CD14-positive monocyte (primary cell): ENCODE data around the gene CA11. TPM values are rescaled to one million over a fixed set of nuclear protein-coding genes. Genes with fewer than 3 reads are reported as not detected.

Experiments
- DNase-seq, 3 donors: peaks; one replicate each; pipeline ENCODE4 v3.0.0-alpha.2; 2011 to 2022
- H2AFZ ChIP-seq: 2 replicates; pipeline ENCODE4 v1.6.0; 2012; ENCODE audit warnings: mild to moderate bottlenecking, low read depth, low read length, inconsistent platforms; ENCODE audit not compliant: insufficient read depth, poor library complexity, severe bottlenecking
- H3K27ac ChIP-seq, 2 donors: 1 replicate in 1 of 2; 2 replicates in 1 of 2; pipeline ENCODE4 v1.5.1; 2012 to 2013; ENCODE audit warnings: low read length in 2 of 2, control low read depth in 1 of 2, inconsistent platforms in 1 of 2, low read depth in 1 of 2, mild to moderate bottlenecking in 1 of 2
- H3K27me3 ChIP-seq, 2 donors: one replicate each; pipeline versions ENCODE4 v1.6.0 to v1.6.1; 2011 to 2013; ENCODE audit warnings: low read length in 2 of 2; ENCODE audit not compliant: control insufficient read depth in 2 of 2, insufficient read depth in 2 of 2
- H3K36me3 ChIP-seq, 2 donors: replicated peaks in 1 of 2; 1 replicate in 1 of 2; 2 replicates in 1 of 2; pipeline versions ENCODE4 v1.5.1 to v1.6.1; 2012 to 2013; ENCODE audit warnings: low read length in 2 of 2, control low read depth in 1 of 2, inconsistent platforms in 1 of 2, mild to moderate bottlenecking in 1 of 2; ENCODE audit not compliant: insufficient read depth in 2 of 2, control insufficient read depth in 1 of 2
- H3K4me1 ChIP-seq, 2 donors: 1 replicate in 1 of 2; 2 replicates in 1 of 2; pipeline versions ENCODE4 v1.5.1 to v1.6.1; 2012 to 2013; ENCODE audit warnings: low read length in 2 of 2, control low read depth in 1 of 2, inconsistent platforms in 1 of 2, mild to moderate bottlenecking in 1 of 2, moderate library complexity in 1 of 2; ENCODE audit not compliant: insufficient read depth in 2 of 2, control insufficient read depth in 1 of 2
- H3K4me2 ChIP-seq: replicated peaks from 2 replicates; pipeline ENCODE3; 2012; ENCODE audit warnings: low read length, moderate library complexity, mild to moderate bottlenecking; ENCODE audit not compliant: poor library complexity, severe bottlenecking; ENCODE audit errors: extremely low read depth
- H3K4me3 ChIP-seq, 3 experiments: fragments of 200-600 bp in 1 of 3; sonication (generic) in 1 of 3; replicated peaks in 1 of 3; 1 replicate in 2 of 3; 2 replicates in 1 of 3; pipeline ENCODE4 v1.5.1; 2011 to 2013; ENCODE audit warnings: low read length in 3 of 3, mild to moderate bottlenecking in 3 of 3, control low read depth in 2 of 3, low read depth in 2 of 3, inconsistent platforms in 1 of 3, moderate library complexity in 1 of 3
- H3K79me2 ChIP-seq: 2 replicates; pipeline ENCODE4 v1.6.0; 2012; ENCODE audit warnings: mild to moderate bottlenecking, control low read depth, inconsistent platforms, low read length, moderate library complexity; ENCODE audit not compliant: insufficient read depth
- H3K9ac ChIP-seq: 2 replicates; pipeline ENCODE4 v1.6.0; 2017; ENCODE audit warnings: low read length, mild to moderate bottlenecking; ENCODE audit not compliant: insufficient read depth, poor library complexity, severe bottlenecking
- H3K9me3 ChIP-seq, 2 donors: replicated peaks in 1 of 2; 1 replicate in 1 of 2; 2 replicates in 1 of 2; pipeline versions ENCODE4 v1.5.1 to v1.6.1; 2012 to 2013; ENCODE audit warnings: low read length in 2 of 2, control low read depth in 1 of 2; ENCODE audit not compliant: control insufficient read depth in 1 of 2, insufficient read depth in 1 of 2
- H4K20me1 ChIP-seq: 2 replicates; pipeline ENCODE4 v1.6.0; 2012; ENCODE audit warnings: mild to moderate bottlenecking, low read length, control low read depth, moderate library complexity; ENCODE audit not compliant: insufficient read depth
- H3K27ac Mint-ChIP-seq, 7 donors: one replicate each; pipeline ENCODE4 v1.8.0; 2020; ENCODE audit warnings: mild to moderate bottlenecking in 7 of 7, mixed read lengths in 7 of 7, moderate library complexity in 6 of 7, inconsistent platforms in 2 of 7
- H3K27me3 Mint-ChIP-seq, 3 donors: one replicate each; pipeline ENCODE4 v1.8.0; 2021 to 2022; ENCODE audit warnings: low read depth in 3 of 3, mild to moderate bottlenecking in 3 of 3, mixed read lengths in 3 of 3, moderate library complexity in 3 of 3, inconsistent platforms in 1 of 3
- H3K36me3 Mint-ChIP-seq, 2 donors: one replicate each; pipeline ENCODE4 v1.8.0; 2020; ENCODE audit warnings: mixed read lengths in 2 of 2, inconsistent platforms in 1 of 2, mild to moderate bottlenecking in 1 of 2
- H3K4me1 Mint-ChIP-seq: one replicate; pipeline ENCODE4 v1.8.0; 2020; ENCODE audit warnings: mild to moderate bottlenecking, mixed read lengths
- H3K4me3 Mint-ChIP-seq, 2 donors: one replicate each; pipeline ENCODE4 v1.8.0; 2020; ENCODE audit warnings: mild to moderate bottlenecking in 2 of 2, mixed read lengths in 2 of 2, moderate library complexity in 1 of 2
- H3K9me3 Mint-ChIP-seq, 7 donors: one replicate each; pipeline ENCODE4 v1.8.0; 2020 to 2022; ENCODE audit warnings: mixed read lengths in 7 of 7, mild to moderate bottlenecking in 6 of 7, moderate library complexity in 6 of 7, inconsistent platforms in 2 of 7
- CTCF ChIP-seq: fragments of 200-600 bp; IDR thresholded peaks from one replicate; pipeline ENCODE4 v1.8.0; 2022; ENCODE audit warnings: antibody characterized with exemption, mild to moderate bottlenecking
- WGBS: methylation state at CpG from one replicate; pipeline ENCODE4 v1.1.5; 2013; ENCODE audit warnings: missing lambda C conversion rate; ENCODE audit not compliant: insufficient coverage; 5-methylcytosine and 5-hydroxymethylcytosine counted together
- intact Hi-C, 2 donors: fragments of 100-400 bp; cut with micrococcal nuclease; formaldehyde crosslinking; loops; one replicate each; pipeline versions ENCODE4 v1.15.0 to v1.15.1; 2023
- polyA plus RNA-seq, 3 donors: library from polyadenylated mRNA; depleted of rRNA in 1 of 3; unstranded in 2 of 3; stranded (reverse) in 1 of 3; fragments of 300-500 nt in 2 of 3; fragments of >200 nt in 1 of 3; fragmentation: Illumina TruSeq in 2 of 3; gene quantifications; 1 replicate in 2 of 3; 2 replicates in 1 of 3; pipeline ENCODE4 v1.2.3, GENCODE V29; 2012 to 2021

Gene CA11
- polyA plus RNA-seq, 3 donors, result 1.1 to 4.9 (median 1.8) TPM

GRCh38 chr19:48628486-48629296 is 17.3 kb downstream of the CA11 start:
- peaks cover 19% of the 10 kb centered on the region for H3K79me2 ChIP-seq
- intact Hi-C loops, result no loop called here

GRCh38 chr19:48627865-48628314 is 18.1 kb downstream of the CA11 start:
- Histone ChIP-seq H3K9ac (no peak overlapping the region), H2AFZ (no peak overlapping the region)
- intact Hi-C loops, result no loop called here

More at GRCh38 chr19:48628486-48629296, 17.3 kb downstream of the CA11 start:
- Mint-ChIP-seq H3K27ac (peak overlapping the region in 5 of 7 donors; percentile 68 to 88 (median 73)), H3K36me3 (peaks cover 30 to 54% of the 10 kb centered on the region in 2 donors), H3K4me1 (peaks cover 56% of the 10 kb centered on the region), H3K9me3 (peaks cover 0 to 3% (median 0%) of the 10 kb centered on the region in 7 donors), H3K27me3 (no peaks in the 10 kb centered on the region), H3K4me3 (no peak overlapping the region)
- H3K4me3 ChIP-seq, result no peak overlapping the region
- no peaks in the 10 kb centered on the region for H3K27me3 ChIP-seq
- peaks cover 40% of the 10 kb centered on the region for H4K20me1 ChIP-seq
- peak overlapping the region in 1 of 2 donors; percentile 4 for H3K27ac ChIP-seq
- H3K4me1 ChIP-seq, result peaks cover 62 to 70% of the 10 kb centered on the region in 2 donors
- no peak overlapping the region for H3K4me2 ChIP-seq
- TF ChIP-seq CTCF, result no peak
- WGBS, result 74% methylated on average over 26 of the region's 34 CpGs
- no peaks in the 10 kb centered on the region for H3K9me3 ChIP-seq
- no peak overlapping the region for H3K9ac ChIP-seq
- H3K36me3 ChIP-seq, result peaks cover 27 to 55% of the 10 kb centered on the region in 2 donors
- H2AFZ ChIP-seq, result no peak overlapping the region
- DNase-seq, result no peak

More at GRCh38 chr19:48627865-48628314, 18.1 kb downstream of the CA11 start:
- no peak for DNase-seq
- H3K27me3 Mint-ChIP-seq, result no peaks in the 10 kb centered on the region
- peaks cover 0 to 3% (median 0%) of the 10 kb centered on the region in 7 donors for H3K9me3 Mint-ChIP-seq
- H3K9me3 ChIP-seq, result no peaks in the 10 kb centered on the region
- peaks cover 29 to 47% of the 10 kb centered on the region in 2 donors for H3K36me3 Mint-ChIP-seq
- no peak overlapping the region for H3K4me2 ChIP-seq
- H3K4me1 ChIP-seq, result peaks cover 62 to 70% of the 10 kb centered on the region in 2 donors
- H3K4me1 Mint-ChIP-seq, result peaks cover 54% of the 10 kb centered on the region
- H3K27ac Mint-ChIP-seq, result no peak overlapping the region
- H3K27me3 ChIP-seq, result no peaks in the 10 kb centered on the region
- H3K4me3 Mint-ChIP-seq, result no peak overlapping the region
- H3K4me3 ChIP-seq, result no peak overlapping the region
- no peak for TF ChIP-seq CTCF
- H3K27ac ChIP-seq, result no peak overlapping the region
- peaks cover 24 to 50% of the 10 kb centered on the region in 2 donors for H3K36me3 ChIP-seq
- H3K79me2 ChIP-seq, result peaks cover 17% of the 10 kb centered on the region
- H4K20me1 ChIP-seq, result peaks cover 39% of the 10 kb centered on the region
- 97% methylated on average over 9 of the region's 17 CpGs for WGBS
